Neural cell (in vitro differentiated cells): ENCODE measurements around the gene DOK7. TPM values are rescaled to one million over a fixed set of nuclear protein-coding genes. Genes with fewer than 3 reads are reported as not detected.

ENCODE experiments used
- H2AFZ ChIP-seq: fragments of 200-600, 300-800 bp; sonication (generic), shearing (Covaris generic); 2 replicates; pipeline ENCODE4 v1.6.0; 2014; ENCODE audit warnings: low read depth, mild to moderate bottlenecking, antibody characterized with exemption, low read length, moderate library complexity
- H3F3A ChIP-seq: fragments of 200-600 bp; shearing (Covaris generic); 2 replicates; pipeline ENCODE4 v1.6.1; 2016; ENCODE audit warnings: mild to moderate bottlenecking, moderate library complexity, mixed read lengths, antibody characterized with exemption, low read length; ENCODE audit not compliant: insufficient read depth, poor library complexity, severe bottlenecking
- H3K27ac ChIP-seq: fragments of 200-600, 300-800 bp; sonication (generic), shearing (Covaris generic); 2 replicates; pipeline ENCODE4 v1.5.1; 2014; ENCODE audit warnings: mild to moderate bottlenecking, low read length, moderate library complexity
- H3K27me3 ChIP-seq: fragments of 300-800, 200-600 bp; sonication (generic), shearing (Covaris generic); 2 replicates; pipeline ENCODE4 v1.6.0; 2014; ENCODE audit warnings: mild to moderate bottlenecking, low read depth, low read length, moderate library complexity; ENCODE audit not compliant: insufficient read depth
- H3K36me3 ChIP-seq: fragments of 300-800, 200-600 bp; sonication (generic), shearing (Covaris generic); 2 replicates; pipeline ENCODE4 v1.5.1; 2014; ENCODE audit warnings: mild to moderate bottlenecking, antibody characterized with exemption, low read length, moderate library complexity; ENCODE audit not compliant: insufficient read depth
- H3K4me2 ChIP-seq: fragments of 300-800, 200-600 bp; sonication (generic), shearing (Covaris generic); 2 replicates; pipeline ENCODE4 v1.6.0; 2014; ENCODE audit warnings: mild to moderate bottlenecking, low read length
- H3K4me3 ChIP-seq: fragments of 300-800, 200-600 bp; sonication (generic), shearing (Covaris generic); 2 replicates; pipeline ENCODE4 v1.5.1; 2014; ENCODE audit warnings: mild to moderate bottlenecking, low read length, moderate library complexity
- H3K79me2 ChIP-seq: fragments of 200-600 bp; shearing (Covaris generic); replicated peaks from 2 replicates; pipeline ENCODE4 v1.6.0; 2014; ENCODE audit warnings: mild to moderate bottlenecking, low read length, moderate library complexity; ENCODE audit not compliant: insufficient read depth
- H3K9ac ChIP-seq: fragments of 300-800, 200-600 bp; sonication (generic), shearing (Covaris generic); 2 replicates; pipeline ENCODE4 v1.6.1; 2016; ENCODE audit warnings: mild to moderate bottlenecking, low read length, mixed read lengths
- H3K9me2 ChIP-seq: fragments of 200-600 bp; shearing (Covaris generic); 2 replicates; pipeline ENCODE4 v1.6.1; 2016; ENCODE audit warnings: mild to moderate bottlenecking, low read length, mixed read lengths; ENCODE audit not compliant: insufficient read depth
- H3K9me3 ChIP-seq: fragments of 200-600, 300-800 bp; sonication (generic), shearing (Covaris generic); 2 replicates; pipeline ENCODE4 v1.6.1; 2016; ENCODE audit warnings: mild to moderate bottlenecking, mixed run types, low read length, moderate library complexity, mixed read lengths
- H4K20me1 ChIP-seq: fragments of 200-600 bp; shearing (Covaris generic); 2 replicates; pipeline ENCODE4 v1.6.1; 2016; ENCODE audit warnings: mild to moderate bottlenecking, mixed run types; ENCODE audit not compliant: insufficient read depth
- EP300 ChIP-seq: fragments of 450-650 bp; conservative IDR thresholded peaks from 2 replicates; pipeline ENCODE4 v1.6.1; 2014; ENCODE audit warnings: antibody characterized with exemption, mild to moderate bottlenecking, moderate library complexity; ENCODE audit not compliant: poor library complexity, severe bottlenecking
- EZH2 ChIP-seq: fragments of 200-600, 300-800 bp; shearing (Covaris generic), sonication (generic); IDR thresholded peaks from 2 replicates; pipeline ENCODE4 v1.6.1; 2014; ENCODE audit warnings: antibody characterized with exemption, low read length, borderline replicate concordance, mild to moderate bottlenecking; ENCODE audit not compliant: insufficient read depth, poor library complexity, severe bottlenecking
- MXI1 ChIP-seq: fragments of 450-650 bp; conservative IDR thresholded peaks from 2 replicates; pipeline ENCODE4 v1.6.1; 2014; ENCODE audit warnings: antibody characterized with exemption, mild to moderate bottlenecking; ENCODE audit not compliant: poor library complexity, severe bottlenecking
- POLR2AphosphoS5 ChIP-seq: IDR thresholded peaks from 2 replicates; pipeline ENCODE4 v1.6.1; 2012
- RAD21 ChIP-seq: fragments of 450-650 bp; conservative IDR thresholded peaks from 2 replicates; pipeline ENCODE4 v1.6.1; 2014; ENCODE audit warnings: antibody characterized with exemption, mild to moderate bottlenecking, moderate library complexity
- REST ChIP-seq: IDR thresholded peaks from 2 replicates; pipeline ENCODE4 v1.6.1; 2012; ENCODE audit warnings: borderline replicate concordance
- SMC3 ChIP-seq: fragments of 450-650 bp; conservative IDR thresholded peaks from 2 replicates; pipeline ENCODE4 v1.6.1; 2014; ENCODE audit warnings: antibody characterized with exemption, mild to moderate bottlenecking, moderate library complexity; ENCODE audit not compliant: poor library complexity
- TAF1 ChIP-seq: IDR thresholded peaks from 2 replicates; pipeline ENCODE4 v1.6.1; 2012; ENCODE audit warnings: low read depth
- polyA plus RNA-seq: library from polyadenylated mRNA; depleted of rRNA; stranded (reverse); fragments of >200 nt; gene quantifications from 2 replicates; pipeline ENCODE4 v1.2.3, GENCODE V29; 2014
- TF ChIP-seq, protein P1 (sequence below): fragments of 450-650 bp; IDR thresholded peaks from 2 replicates; pipeline ENCODE4 v1.5.1; 2014; ENCODE audit warnings: antibody characterized with exemption, mild to moderate bottlenecking, moderate library complexity; ENCODE audit not compliant: poor library complexity, severe bottlenecking

The DOK7 gene
- polyA plus RNA-seq, 1 donor from 2014 or later = 0.66 TPM

GRCh38 chr4:3416270-3416669 lies 46.8 kb upstream of the DOK7 start:
- H3K36me3 ChIP-seq = peaks cover 4% of the 10 kb centered on the region
- no peak overlapping the region for H2AFZ ChIP-seq
- no peaks in the 10 kb centered on the region for H3F3A ChIP-seq
- H3K9ac ChIP-seq = no peak overlapping the region
- no peak overlapping the region for H3K4me2 ChIP-seq
- H3K9me2 ChIP-seq = no peaks in the 10 kb centered on the region
- no peak overlapping the region for H3K4me3 ChIP-seq
- H3K27me3 ChIP-seq = no peaks in the 10 kb centered on the region
- TF ChIP-seq, protein P1, sequence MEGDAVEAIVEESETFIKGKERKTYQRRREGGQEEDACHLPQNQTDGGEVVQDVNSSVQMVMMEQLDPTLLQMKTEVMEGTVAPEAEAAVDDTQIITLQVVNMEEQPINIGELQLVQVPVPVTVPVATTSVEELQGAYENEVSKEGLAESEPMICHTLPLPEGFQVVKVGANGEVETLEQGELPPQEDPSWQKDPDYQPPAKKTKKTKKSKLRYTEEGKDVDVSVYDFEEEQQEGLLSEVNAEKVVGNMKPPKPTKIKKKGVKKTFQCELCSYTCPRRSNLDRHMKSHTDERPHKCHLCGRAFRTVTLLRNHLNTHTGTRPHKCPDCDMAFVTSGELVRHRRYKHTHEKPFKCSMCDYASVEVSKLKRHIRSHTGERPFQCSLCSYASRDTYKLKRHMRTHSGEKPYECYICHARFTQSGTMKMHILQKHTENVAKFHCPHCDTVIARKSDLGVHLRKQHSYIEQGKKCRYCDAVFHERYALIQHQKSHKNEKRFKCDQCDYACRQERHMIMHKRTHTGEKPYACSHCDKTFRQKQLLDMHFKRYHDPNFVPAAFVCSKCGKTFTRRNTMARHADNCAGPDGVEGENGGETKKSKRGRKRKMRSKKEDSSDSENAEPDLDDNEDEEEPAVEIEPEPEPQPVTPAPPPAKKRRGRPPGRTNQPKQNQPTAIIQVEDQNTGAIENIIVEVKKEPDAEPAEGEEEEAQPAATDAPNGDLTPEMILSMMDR = no peak
- no peak for TF ChIP-seq EP300
- no peak for TF ChIP-seq POLR2AphosphoS5
- no peak for TF ChIP-seq MXI1
- TF ChIP-seq SMC3 = no peak
- TF ChIP-seq TAF1 = no peak
- no peak for TF ChIP-seq RAD21
- no peak for TF ChIP-seq EZH2
- TF ChIP-seq REST = no peak
- no peaks in the 10 kb centered on the region for H3K79me2 ChIP-seq
- no peak overlapping the region for H3K27ac ChIP-seq
- H4K20me1 ChIP-seq = no peaks in the 10 kb centered on the region
- no peaks in the 10 kb centered on the region for H3K9me3 ChIP-seq

DNA sequence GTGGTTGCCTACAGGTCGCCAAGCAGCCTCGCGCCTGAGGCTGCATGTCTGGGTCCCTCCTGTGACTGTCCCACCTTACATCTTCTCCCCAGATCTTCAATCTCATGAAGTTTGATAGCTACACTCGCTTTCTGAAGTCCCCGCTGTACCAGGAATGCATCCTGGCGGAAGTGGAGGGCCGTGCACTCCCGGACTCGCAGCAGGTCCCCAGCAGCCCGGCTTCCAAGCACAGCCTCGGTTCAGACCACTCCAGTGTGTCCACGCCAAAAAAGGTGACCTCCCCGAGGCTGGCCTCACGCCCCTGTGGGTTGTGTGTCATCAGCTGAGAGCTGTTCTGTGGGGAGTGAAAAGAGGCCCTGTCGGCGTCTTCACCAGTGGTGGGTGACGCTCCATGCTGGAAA lies 46.3 kb upstream of the DOK7 start:
- Histone ChIP-seq H3K9me3 (no peaks in the 10 kb centered on the region), H3K4me3 (no peak overlapping the region), H3K9ac (no peak overlapping the region), H3K79me2 (no peaks in the 10 kb centered on the region), H3K27me3 (no peaks in the 10 kb centered on the region), H2AFZ (no peak overlapping the region), H3K4me2 (no peak overlapping the region), H3K9me2 (no peaks in the 10 kb centered on the region), H4K20me1 (no peaks in the 10 kb centered on the region), H3F3A (no peaks in the 10 kb centered on the region), H3K36me3 (peaks cover 4% of the 10 kb centered on the region), H3K27ac (no peak overlapping the region)
- TF ChIP-seq EZH2 = no peak
- no peak for TF ChIP-seq REST
- TF ChIP-seq SMC3 = no peak
- TF ChIP-seq, protein P1 = no peak
- no peak for TF ChIP-seq TAF1
- no peak for TF ChIP-seq EP300
- TF ChIP-seq POLR2AphosphoS5 = no peak
- TF ChIP-seq RAD21 = no peak
- no peak for TF ChIP-seq MXI1
